Mammary epithelial cell (primary cell): Measurements from ENCODE around the gene GRK4.

ENCODE experiments used
- CTCF ChIP-seq, 2 donors: IDR thresholded peaks in 1 of 2; conservative IDR thresholded peaks in 1 of 2; 2 replicates each; pipeline ENCODE4 v1.5.1; 2011 to 2012; ENCODE audit warnings: inconsistent platforms in 2 of 2, low read length in 2 of 2, mild to moderate bottlenecking in 2 of 2, control low read depth in 1 of 2, low read depth in 1 of 2; ENCODE audit not compliant: insufficient read depth in 1 of 2; ENCODE audit errors: extremely low read depth in 1 of 2
- EZH2 ChIP-seq: IDR thresholded peaks from 2 replicates; pipeline ENCODE4 v1.6.1; 2012; ENCODE audit warnings: low read length, inconsistent platforms, borderline replicate concordance

- TF ChIP-seq CTCF (conservative IDR thresholded peaks at IDR 0.05 in 1 of 2, IDR thresholded peaks at IDR 0.05 in 1 of 2; ENCODE audit: extremely low read depth in 1 of 2, insufficient read depth in 1 of 2, low read depth in 1 of 2, low read length in 2 of 2) (no peak), EZH2 (no peak)
Measured at GRCh38 chr4:2936773-2937145, 26.6 kb upstream of the GRK4 start.
